GM12878 (cell line): Measurements from ENCODE around the gene MAT1A. TPM values are rescaled to one million over a fixed set of nuclear protein-coding genes. Genes with fewer than 3 reads are reported as not detected.

Experiments
- ATAC-seq: fragments of 200-7000 bp; cut with Tn5 transposase; 3 replicates; pipeline ENCODE4 v1.9.1; 2020; ENCODE audit warnings: mild to moderate bottlenecking, moderate library complexity
- BruUV-seq: library from RNA; stranded (reverse); fragments of 400-500 nt; replicated peaks from 2 replicates; lab custom pipeline; 2021; lab: Mats Ljungman, UMichigan
- CTCF ChIA-PET: fragments of 300-600 bp; sonication (Branson Sonifier 250); formaldehyde crosslinking; extraction: SDS; loops from one replicate; lab custom pipeline; 2021; ENCODE audit warnings: inconsistent platforms; lab: Yijun Ruan, JAX
- POLR2A ChIA-PET: fragments of 350-600 bp; formaldehyde crosslinking; extraction: SDS; loops from one replicate; lab custom pipeline; 2021; ENCODE audit warnings: inconsistent platforms; lab: Charles Lee
- RAD21 ChIA-PET: fragments of 300-600 bp; sonication (Branson Sonifier 250); formaldehyde crosslinking; loops from one replicate; lab custom pipeline; 2023; ENCODE audit warnings: antibody characterized with exemption; ENCODE audit not compliant: unreplicated experiment; lab: Charles Lee
- SMC1A ChIA-PET: fragments of 300-600 bp; sonication (Branson Sonifier 250); formaldehyde crosslinking; loops from one replicate; lab custom pipeline; 2023; ENCODE audit not compliant: unreplicated experiment, uncharacterized antibody; lab: Charles Lee
- DNase-seq: peaks from one replicate; pipeline ENCODE4 v3.0.0-alpha.2; 2011; ENCODE audit warnings: low read depth, low spot score
- FAIRE-seq: peaks from 3 replicates; lab custom pipeline; 2011; peaks lifted over from hg19 to GRCh38; lab: Jason Lieb, UNC
- H2AFZ ChIP-seq: 2 replicates; pipeline ENCODE4 v1.6.0; 2011; ENCODE audit warnings: low read depth, low read length, control low read depth; ENCODE audit not compliant: control insufficient read depth
- H3K27ac ChIP-seq: 2 replicates; pipeline ENCODE4 v1.5.1; 2011; ENCODE audit warnings: control low read depth; ENCODE audit not compliant: control insufficient read depth, insufficient read depth
- H3K27me3 ChIP-seq, 2 experiments: replicated peaks in 1 of 2; 2 replicates each; pipeline versions ENCODE4 v1.6.0 to v1.6.1; 2011; ENCODE audit warnings: low read length in 1 of 2; ENCODE audit not compliant: control insufficient read depth in 2 of 2, insufficient read depth in 2 of 2
- H3K36me3 ChIP-seq, 2 experiments: 2 replicates each; pipeline ENCODE4 v1.5.1; 2011; ENCODE audit warnings: low read length in 1 of 2; ENCODE audit not compliant: control insufficient read depth in 2 of 2, insufficient read depth in 2 of 2
- H3K4me1 ChIP-seq: 2 replicates; pipeline ENCODE4 v1.6.1; 2011; ENCODE audit warnings: mild to moderate bottlenecking, low read length, moderate library complexity, mixed read lengths; ENCODE audit not compliant: control insufficient read depth, insufficient read depth
- H3K4me2 ChIP-seq: 2 replicates; pipeline ENCODE4 v1.6.0; 2011; ENCODE audit warnings: control low read depth; ENCODE audit not compliant: control insufficient read depth, insufficient read depth
- H3K4me3 ChIP-seq: fragments of 200-600 bp; sonication (generic); 2 replicates; pipeline ENCODE4 v1.5.1; 2016
- H3K79me2 ChIP-seq: 2 replicates; pipeline ENCODE4 v1.6.0; 2011; ENCODE audit warnings: low read length; ENCODE audit not compliant: control insufficient read depth, insufficient read depth
- H3K9ac ChIP-seq: 2 replicates; pipeline ENCODE4 v1.8.0; 2011; ENCODE audit warnings: low read length, control low read depth, mixed read lengths; ENCODE audit not compliant: control insufficient read depth, insufficient read depth
- H3K9me3 ChIP-seq: replicated peaks from 3 replicates; pipeline ENCODE4 v1.5.1; 2011; ENCODE audit warnings: mild to moderate bottlenecking, low read length; ENCODE audit not compliant: control insufficient read depth, insufficient read depth
- H4K20me1 ChIP-seq: 2 replicates; pipeline ENCODE4 v1.6.0; 2011; ENCODE audit not compliant: control insufficient read depth, insufficient read depth
- ATF7 ChIP-seq: fragments of 450-650 bp; IDR thresholded peaks from 2 replicates; pipeline ENCODE4 v1.6.1; 2016; ENCODE audit warnings: low read depth, mild to moderate bottlenecking
- BHLHE40 ChIP-seq, 2 experiments: fragments of 450-650 bp in 1 of 2; IDR thresholded peaks; 2 replicates each; pipeline ENCODE4 v1.6.1; 2011 to 2017; ENCODE audit warnings: low read depth in 2 of 2, borderline replicate concordance in 1 of 2, improper control_type of control experiment in 1 of 2, low read length in 1 of 2, mild to moderate bottlenecking in 1 of 2
- EZH2 ChIP-seq: IDR thresholded peaks from 2 replicates; pipeline ENCODE4 v1.6.1; 2012; ENCODE audit warnings: low read depth, mild to moderate bottlenecking, control low read depth, inconsistent platforms, low read length, borderline replicate concordance; ENCODE audit not compliant: control insufficient read depth
- FOS ChIP-seq: IDR thresholded peaks from 3 replicates; pipeline ENCODE4 v1.6.1; 2011; ENCODE audit warnings: borderline replicate concordance; ENCODE audit not compliant: insufficient read length; ENCODE audit errors: extremely low read depth
- HCFC1 ChIP-seq: fragments of 150-350 bp; IDR thresholded peaks from 2 replicates; pipeline ENCODE4 v1.6.1; 2014; ENCODE audit warnings: low read length
- IKZF1 ChIP-seq: fragments of 450-650 bp; conservative IDR thresholded peaks from 2 replicates; pipeline ENCODE4 v1.6.1; 2017; ENCODE audit warnings: antibody characterized with exemption, mild to moderate bottlenecking
- IRF3 ChIP-seq: fragments of 450-650 bp; IDR thresholded peaks from 2 replicates; pipeline ENCODE4 v1.6.1; 2014; ENCODE audit warnings: mild to moderate bottlenecking
- KAT2A ChIP-seq: conservative IDR thresholded peaks from 2 replicates; pipeline ENCODE4 v1.6.1; 2011; ENCODE audit warnings: low read depth, low read length; ENCODE audit not compliant: control insufficient read depth
- MEF2B ChIP-seq: fragments of 450-650 bp; IDR thresholded peaks from 2 replicates; pipeline ENCODE4 v1.6.1; 2018; ENCODE audit warnings: mild to moderate bottlenecking, moderate library complexity; ENCODE audit not compliant: partially characterized antibody, poor library complexity, severe bottlenecking
- NFXL1 ChIP-seq: fragments of 450-650 bp; IDR thresholded peaks from 2 replicates; pipeline ENCODE4 v1.6.1; 2017; ENCODE audit warnings: antibody characterized with exemption, mild to moderate bottlenecking, borderline replicate concordance
- NFYA ChIP-seq: IDR thresholded peaks from 2 replicates; pipeline ENCODE4 v1.6.1; 2011; ENCODE audit warnings: low read depth, mild to moderate bottlenecking, low read length, improper control_type of control experiment, borderline replicate concordance
- POLR2AphosphoS5 ChIP-seq: IDR thresholded peaks from 2 replicates; pipeline ENCODE4 v1.6.1; 2011; ENCODE audit warnings: mild to moderate bottlenecking, low read length, inconsistent platforms
- STAT3 ChIP-seq: IDR thresholded peaks from 2 replicates; pipeline ENCODE4 v1.6.1; 2011; ENCODE audit warnings: low read depth, low read length, improper control_type of control experiment
- TAF1 ChIP-seq: IDR thresholded peaks from 2 replicates; pipeline ENCODE4 v1.6.1; 2011; ENCODE audit warnings: mild to moderate bottlenecking, low read depth, low read length, borderline replicate concordance
- TCF7 ChIP-seq: IDR thresholded peaks from 2 replicates; pipeline ENCODE4 v1.6.1; 2014; ENCODE audit warnings: antibody characterized with exemption, borderline replicate concordance
- YY1 ChIP-seq: IDR thresholded peaks from 2 replicates; pipeline ENCODE4 v1.6.1; 2011; ENCODE audit warnings: low read depth, mild to moderate bottlenecking, low read length
- ZZZ3 ChIP-seq: IDR thresholded peaks from 2 replicates; pipeline ENCODE4 v1.6.1; 2011; ENCODE audit warnings: low read depth; ENCODE audit not compliant: control insufficient read depth, insufficient read length
- WGBS: methylation state at CpG from one replicate; pipeline ENCODE4 v1.1.6; 2016; ENCODE audit warnings: low lambda C conversion rate; ENCODE audit not compliant: insufficient replicate concordance, insufficient coverage; ENCODE audit errors: missing lambda C conversion rate; 5-methylcytosine and 5-hydroxymethylcytosine counted together
- in situ Hi-C: fragments of 300-500 bp; cut with MboI; formaldehyde crosslinking; loops from 9 replicates; pipeline ENCODE4 v1.14.3; 2018; ENCODE audit warnings: mixed read lengths
- intact Hi-C: fragments of 100-400 bp; cut with micrococcal nuclease; formaldehyde crosslinking; loops from one replicate; pipeline ENCODE4 v1.14.2; 2022; ENCODE audit not compliant: unreplicated experiment
- polyA plus RNA-seq, 11 experiments: library from polyadenylated mRNA; depleted of rRNA in 4 of 11; unstranded in 6 of 11; stranded (reverse) in 5 of 11; fragments of >200 nt; fragmentation: Nextera tagmentation in 4 of 11; fragmentation: Illumina TruSeq in 1 of 11; extraction: Ambion mirVana in 4 of 11; extraction: Trizol in 1 of 11; gene quantifications; 1 replicate in 1 of 11; 2 replicates in 10 of 11; pipeline versions ENCODE4 v1.2.1 to v1.2.3, GENCODE V29; 2011 to 2016; ENCODE audit warnings: inconsistent platforms in 2 of 11, missing spikeins in 2 of 11, low read depth in 1 of 11
- total RNA-seq, 4 experiments: library from RNA; depleted of rRNA in 3 of 4; stranded (reverse); fragments of >200 nt in 3 of 4; fragmentation: Illumina TruSeq in 1 of 4; extraction: Trizol in 1 of 4; gene quantifications; 2 replicates each; pipeline versions ENCODE4 v1.2.1 to v1.2.3, GENCODE V29; 2013 to 2021
- TF ChIP-seq, protein P1 (sequence below): IDR thresholded peaks from 2 replicates; pipeline ENCODE4 v1.6.1; 2011; ENCODE audit warnings: low read depth, mild to moderate bottlenecking, low read length, moderate library complexity, borderline replicate concordance; ENCODE audit errors: extremely low read depth

MAT1A gene
- total and polyA plus RNA-seq, 10 of the 15 experiments (the other 5 are each of a cell fraction or from before 2014, with no cell fraction given): 0.23 TPM; not detected in 9

- in situ Hi-C loops: no loop called here
- RAD21 ChIA-PET: no interaction called here
- WGBS: 15% methylated on average over 5 of the region's 5 CpGs
Measured at GRCh38 chr10:80271416-80271815, 18.0 kb downstream of the MAT1A start.

DNA sequence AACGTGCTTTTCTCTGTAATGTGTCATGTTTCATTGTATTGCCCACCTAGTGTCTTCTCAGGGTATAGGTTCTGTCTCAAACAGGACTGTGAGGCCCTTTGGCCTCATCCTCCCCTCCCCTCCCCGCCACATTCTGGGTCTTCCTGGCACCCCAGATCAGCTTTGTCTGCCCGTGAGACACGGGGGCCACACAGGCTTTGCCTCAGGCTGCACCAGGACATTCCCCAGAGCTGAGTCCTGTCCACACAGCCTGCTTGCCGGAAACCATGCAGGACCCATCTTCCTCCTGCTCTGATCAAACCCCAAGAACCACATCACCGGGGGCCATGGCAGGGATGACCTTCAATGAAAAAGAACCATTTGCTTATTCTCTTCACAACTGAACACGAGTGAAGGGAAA is 18.6 kb downstream of the MAT1A start:
- FAIRE-seq (no peak), ATAC-seq (no peak), DNase-seq (no peak)
- intact Hi-C loops (no loop called here), in situ Hi-C loops (no loop called here)
- no peak overlapping the region for H2AFZ ChIP-seq
- ChIA-PET RAD21 (no interaction called here), POLR2A (no interaction called here), CTCF (no interaction called here), SMC1A (no interaction called here)
- BruUV-seq: no TSS peak
- no peaks in the 10 kb centered on the region for H4K20me1 ChIP-seq
- H3K4me1 ChIP-seq: no peaks in the 10 kb centered on the region
- no peaks in the 10 kb centered on the region for H3K79me2 ChIP-seq
- H3K9ac ChIP-seq: no peak overlapping the region
- peaks cover 0 to 3% of the 10 kb centered on the region in 2 experiments; a peak in 2 of 4 replicates for H3K27me3 ChIP-seq
- H3K27ac ChIP-seq: no peak overlapping the region
- no peaks in the 10 kb centered on the region for H3K9me3 ChIP-seq
- H3K4me2 ChIP-seq: no peak overlapping the region
- 32% methylated on average over 4 of the region's 7 CpGs for WGBS
- H3K4me3 ChIP-seq: no peak overlapping the region
- TF ChIP-seq HCFC1 (no peak), BHLHE40 (IDR thresholded peaks at IDR 0.05; ENCODE audit: borderline replicate concordance in 1 of 2, low read depth in 2 of 2, low read length in 1 of 2) (no peak), NFYA (no peak), POLR2AphosphoS5 (no peak), TAF1 (no peak), IRF3 (no peak), FOS (no peak), YY1 (no peak)
- TF ChIP-seq, protein P1, sequence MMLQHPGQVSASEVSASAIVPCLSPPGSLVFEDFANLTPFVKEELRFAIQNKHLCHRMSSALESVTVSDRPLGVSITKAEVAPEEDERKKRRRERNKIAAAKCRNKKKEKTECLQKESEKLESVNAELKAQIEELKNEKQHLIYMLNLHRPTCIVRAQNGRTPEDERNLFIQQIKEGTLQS: no peak
- H3K36me3 ChIP-seq: no peaks in the 10 kb centered on the region

More at GRCh38 chr10:80271416-80271815, 18.0 kb downstream of the MAT1A start:
- no peaks in the 10 kb centered on the region for H4K20me1 ChIP-seq
- ChIA-PET CTCF (no interaction called here), POLR2A (no interaction called here), SMC1A (no interaction called here)
- no peak for TF ChIP-seq BHLHE40 (IDR thresholded peaks at IDR 0.05; ENCODE audit: borderline replicate concordance in 1 of 2, low read depth in 2 of 2, low read length in 1 of 2)
- no peak for TF ChIP-seq NFXL1
- TF ChIP-seq EZH2: no peak
- no peak for TF ChIP-seq MEF2B
- no peak for TF ChIP-seq ATF7
- no peak for TF ChIP-seq STAT3
- TF ChIP-seq KAT2A: no peak
- TF ChIP-seq IKZF1: no peak
- no peak for TF ChIP-seq ZZZ3
- TF ChIP-seq TCF7: no peak
- TF ChIP-seq, all 136 proteins: peak for 0
- no peaks in the 10 kb centered on the region for H3K36me3 ChIP-seq
- H3K27ac ChIP-seq: no peak overlapping the region
- no peaks in the 10 kb centered on the region for H3K9me3 ChIP-seq
- no peak for FAIRE-seq
- no peak for ATAC-seq
- no peak overlapping the region for H2AFZ ChIP-seq
- intact Hi-C loops: no loop called here
- no peak overlapping the region for H3K9ac ChIP-seq
- no peaks in the 10 kb centered on the region for H3K79me2 ChIP-seq
- H3K4me2 ChIP-seq: no peak overlapping the region
- no peaks in the 10 kb centered on the region for H3K4me1 ChIP-seq
- H3K4me3 ChIP-seq: no peak overlapping the region
- DNase-seq: no peak
- H3K27me3 ChIP-seq: peaks cover 0 to 3% of the 10 kb centered on the region in 2 experiments; a peak in 2 of 4 replicates
- BruUV-seq: no TSS peak
